Endothelial cell (in vitro differentiated cells): ENCODE measurements around the gene MAPK11. TPM values are rescaled to one million over a fixed set of nuclear protein-coding genes. Genes with fewer than 3 reads are reported as not detected.

ENCODE experiments used
- DNase-seq: peaks from one replicate; pipeline ENCODE4 v3.0.0; 2021; ENCODE audit warnings: low spot score
- H3K27ac Mint-ChIP-seq: one replicate; pipeline ENCODE4 v1.8.0; 2021; ENCODE audit warnings: mixed read lengths, inconsistent platforms; ENCODE audit not compliant: unreplicated experiment
- H3K27me3 Mint-ChIP-seq: one replicate; pipeline ENCODE4 v1.8.0; 2021; ENCODE audit warnings: mild to moderate bottlenecking, moderate library complexity, mixed read lengths, inconsistent platforms; ENCODE audit not compliant: unreplicated experiment
- H3K36me3 Mint-ChIP-seq: one replicate; pipeline ENCODE4 v1.8.0; 2021; ENCODE audit warnings: mild to moderate bottlenecking, low read depth, mixed read lengths, inconsistent platforms; ENCODE audit not compliant: unreplicated experiment
- H3K4me1 Mint-ChIP-seq: one replicate; pipeline ENCODE4 v1.8.0; 2021; ENCODE audit warnings: mild to moderate bottlenecking, mixed read lengths, inconsistent platforms; ENCODE audit not compliant: unreplicated experiment
- H3K4me3 Mint-ChIP-seq: one replicate; pipeline ENCODE4 v1.8.0; 2021; ENCODE audit warnings: mild to moderate bottlenecking, mixed read lengths, inconsistent platforms; ENCODE audit not compliant: unreplicated experiment
- H3K9me3 Mint-ChIP-seq: one replicate; pipeline ENCODE4 v1.8.0; 2021; ENCODE audit warnings: mixed read lengths, inconsistent platforms; ENCODE audit not compliant: unreplicated experiment
- total RNA-seq: library from RNA; stranded (reverse); fragmentation: NEBNext Ultra II Directional; extraction: Animal tissue kit (Norgen Biotek cat#: 25700); gene quantifications from one replicate; pipeline ENCODE4 v1.2.1, GENCODE V29; 2021; ENCODE audit not compliant: unreplicated experiment
- TF ChIP-seq, protein P1 (sequence below): fragments of 200-600 bp; sonication (generic); IDR thresholded peaks from one replicate; pipeline ENCODE4 v1.5.0; 2021; ENCODE audit warnings: antibody characterized with exemption; ENCODE audit not compliant: unreplicated experiment

The MAPK11 gene
- total RNA-seq, 1 donor from 2014 or later = 62.4 TPM

DNA sequence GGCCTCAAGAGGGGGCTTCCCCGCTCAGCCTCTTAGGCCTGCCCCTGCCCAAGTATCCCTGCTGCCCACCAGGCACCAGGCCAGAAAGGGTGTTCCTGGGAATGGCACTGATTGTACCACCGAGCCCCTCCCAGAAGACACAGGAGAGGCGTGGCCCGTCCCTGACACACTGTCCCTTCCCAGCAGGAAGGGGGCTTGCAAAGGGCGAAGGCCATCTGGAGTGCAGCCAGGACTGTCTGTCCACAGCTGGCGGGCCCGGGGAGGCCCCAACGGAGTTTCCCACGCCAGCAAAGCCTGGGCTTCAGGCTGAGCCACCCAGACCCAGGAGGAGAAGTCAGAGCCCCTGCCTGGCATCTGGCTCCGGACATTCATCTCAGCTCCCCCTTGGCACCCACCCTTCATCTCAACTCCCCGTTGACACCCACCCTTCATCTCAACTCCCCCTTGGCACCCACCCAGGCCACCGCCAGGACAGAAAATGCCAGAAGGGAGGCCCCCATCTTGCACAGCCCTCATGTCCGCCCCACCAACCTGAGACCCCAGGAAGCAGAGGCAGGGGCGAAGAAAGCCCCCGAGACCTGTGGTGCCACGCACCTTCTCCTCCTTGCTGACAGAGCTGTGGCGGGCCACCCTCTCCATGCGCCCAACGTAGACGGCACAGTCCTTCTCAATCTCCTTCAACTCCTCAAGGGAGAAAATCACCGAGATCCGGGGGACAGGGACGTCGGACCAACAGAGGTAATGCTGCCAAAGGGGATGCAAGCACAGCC is 44.8 kb downstream of the MAPK11 start:
- Mint-ChIP-seq H3K36me3 (peaks cover 24% of the 10 kb centered on the region), H3K27ac (no peak overlapping the region), H3K9me3 (no peaks in the 10 kb centered on the region), H3K4me1 (no peaks in the 10 kb centered on the region), H3K4me3 (no peak overlapping the region), H3K27me3 (peaks cover 10% of the 10 kb centered on the region)
- TF ChIP-seq, protein P1, sequence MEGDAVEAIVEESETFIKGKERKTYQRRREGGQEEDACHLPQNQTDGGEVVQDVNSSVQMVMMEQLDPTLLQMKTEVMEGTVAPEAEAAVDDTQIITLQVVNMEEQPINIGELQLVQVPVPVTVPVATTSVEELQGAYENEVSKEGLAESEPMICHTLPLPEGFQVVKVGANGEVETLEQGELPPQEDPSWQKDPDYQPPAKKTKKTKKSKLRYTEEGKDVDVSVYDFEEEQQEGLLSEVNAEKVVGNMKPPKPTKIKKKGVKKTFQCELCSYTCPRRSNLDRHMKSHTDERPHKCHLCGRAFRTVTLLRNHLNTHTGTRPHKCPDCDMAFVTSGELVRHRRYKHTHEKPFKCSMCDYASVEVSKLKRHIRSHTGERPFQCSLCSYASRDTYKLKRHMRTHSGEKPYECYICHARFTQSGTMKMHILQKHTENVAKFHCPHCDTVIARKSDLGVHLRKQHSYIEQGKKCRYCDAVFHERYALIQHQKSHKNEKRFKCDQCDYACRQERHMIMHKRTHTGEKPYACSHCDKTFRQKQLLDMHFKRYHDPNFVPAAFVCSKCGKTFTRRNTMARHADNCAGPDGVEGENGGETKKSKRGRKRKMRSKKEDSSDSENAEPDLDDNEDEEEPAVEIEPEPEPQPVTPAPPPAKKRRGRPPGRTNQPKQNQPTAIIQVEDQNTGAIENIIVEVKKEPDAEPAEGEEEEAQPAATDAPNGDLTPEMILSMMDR = no peak
- no peak for DNase-seq

GRCh38 chr22:50224071-50224470 is 46.1 kb downstream of the MAPK11 start:
- peaks cover 18% of the 10 kb centered on the region for H3K36me3 Mint-ChIP-seq
- TF ChIP-seq, protein P1 = no peak
- no peak overlapping the region for H3K27ac Mint-ChIP-seq
- no peak for DNase-seq
- H3K27me3 Mint-ChIP-seq = peaks cover 7% of the 10 kb centered on the region
- peak overlapping the region; percentile 49 for H3K4me3 Mint-ChIP-seq
- H3K9me3 Mint-ChIP-seq = no peaks in the 10 kb centered on the region
- H3K4me1 Mint-ChIP-seq = no peaks in the 10 kb centered on the region

GRCh38 chr22:50222508-50222907 is 47.7 kb downstream of the MAPK11 start:
- no peak for DNase-seq
- Mint-ChIP-seq H3K4me3 (no peak overlapping the region), H3K9me3 (no peaks in the 10 kb centered on the region), H3K4me1 (no peaks in the 10 kb centered on the region), H3K27me3 (peaks cover 9% of the 10 kb centered on the region), H3K36me3 (peaks cover 19% of the 10 kb centered on the region), H3K27ac (no peak overlapping the region)
- TF ChIP-seq, protein P1 = no peak

GRCh38 chr22:50221410-50222300 is 48.5 kb downstream of the MAPK11 start:
- no peak overlapping the region for H3K27ac Mint-ChIP-seq
- H3K9me3 Mint-ChIP-seq = no peaks in the 10 kb centered on the region
- H3K27me3 Mint-ChIP-seq = peaks cover 12% of the 10 kb centered on the region
- DNase-seq = no peak
- TF ChIP-seq, protein P1 = no peak
- H3K4me1 Mint-ChIP-seq = no peaks in the 10 kb centered on the region
- no peak overlapping the region for H3K4me3 Mint-ChIP-seq
- peaks cover 18% of the 10 kb centered on the region for H3K36me3 Mint-ChIP-seq
